LNCAP (cell line): Measurements from ENCODE around the gene ZRANB2.

ENCODE experiments used
- TF ChIP-seq, protein P1 (sequence below): fragments of 450-650 bp; IDR thresholded peaks from 2 replicates; pipeline ENCODE4 v1.5.1; 2017; ENCODE audit warnings: mild to moderate bottlenecking

Gene ZRANB2

DNA sequence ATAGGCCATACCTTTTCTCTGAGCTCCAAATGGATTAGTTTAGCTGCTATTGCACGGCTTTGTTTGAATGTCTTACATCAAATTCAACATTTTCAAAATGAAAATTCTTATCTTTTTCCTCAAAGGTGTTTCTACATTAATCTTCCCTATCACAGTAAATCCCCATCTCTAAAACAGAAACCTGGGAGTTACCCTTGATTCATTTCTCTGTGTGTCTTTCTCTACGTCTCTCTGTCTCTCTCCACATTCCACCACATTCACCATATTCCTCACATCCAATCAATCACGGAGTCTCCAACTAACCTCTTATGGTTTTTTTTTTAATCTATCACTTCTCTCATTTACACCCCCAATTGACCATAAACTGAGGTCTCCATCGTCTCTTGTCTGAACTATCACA, 57.3 kb downstream of the ZRANB2 start:
- TF ChIP-seq, protein P1, sequence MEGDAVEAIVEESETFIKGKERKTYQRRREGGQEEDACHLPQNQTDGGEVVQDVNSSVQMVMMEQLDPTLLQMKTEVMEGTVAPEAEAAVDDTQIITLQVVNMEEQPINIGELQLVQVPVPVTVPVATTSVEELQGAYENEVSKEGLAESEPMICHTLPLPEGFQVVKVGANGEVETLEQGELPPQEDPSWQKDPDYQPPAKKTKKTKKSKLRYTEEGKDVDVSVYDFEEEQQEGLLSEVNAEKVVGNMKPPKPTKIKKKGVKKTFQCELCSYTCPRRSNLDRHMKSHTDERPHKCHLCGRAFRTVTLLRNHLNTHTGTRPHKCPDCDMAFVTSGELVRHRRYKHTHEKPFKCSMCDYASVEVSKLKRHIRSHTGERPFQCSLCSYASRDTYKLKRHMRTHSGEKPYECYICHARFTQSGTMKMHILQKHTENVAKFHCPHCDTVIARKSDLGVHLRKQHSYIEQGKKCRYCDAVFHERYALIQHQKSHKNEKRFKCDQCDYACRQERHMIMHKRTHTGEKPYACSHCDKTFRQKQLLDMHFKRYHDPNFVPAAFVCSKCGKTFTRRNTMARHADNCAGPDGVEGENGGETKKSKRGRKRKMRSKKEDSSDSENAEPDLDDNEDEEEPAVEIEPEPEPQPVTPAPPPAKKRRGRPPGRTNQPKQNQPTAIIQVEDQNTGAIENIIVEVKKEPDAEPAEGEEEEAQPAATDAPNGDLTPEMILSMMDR, result no peak

DNA sequence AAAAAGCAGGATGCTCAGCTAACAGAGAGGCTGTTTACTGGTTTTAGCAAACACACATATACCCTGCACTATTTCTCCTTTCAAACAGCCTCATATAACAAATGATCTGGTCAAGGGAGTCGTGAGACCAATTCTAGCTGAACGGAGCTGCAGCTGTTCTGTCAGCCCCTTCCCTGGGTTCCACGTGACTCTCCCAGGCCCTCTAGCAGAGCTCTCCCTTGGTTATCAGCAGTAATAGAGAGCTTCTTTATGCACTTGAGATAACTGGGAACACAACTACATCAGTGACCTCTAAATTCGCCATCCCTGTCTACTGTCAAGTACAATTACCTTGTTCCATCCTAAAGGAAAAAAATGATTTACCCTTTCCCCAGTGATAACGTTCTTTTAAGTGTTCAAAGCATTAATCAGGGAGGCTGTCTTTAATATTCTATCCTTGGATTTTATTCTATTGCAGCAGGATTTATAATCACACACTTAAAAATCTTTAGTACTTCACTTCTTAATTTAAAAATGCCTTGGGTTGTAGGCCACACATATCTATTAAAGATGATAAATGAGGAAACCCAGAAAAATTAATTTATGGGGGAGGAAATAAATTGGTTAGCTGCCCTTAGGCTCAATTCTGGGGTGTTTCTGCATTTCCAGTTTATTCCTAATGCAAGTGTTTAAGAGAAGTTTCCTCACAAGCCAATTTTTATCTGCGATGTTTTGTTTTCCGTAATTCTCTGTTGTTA, 61.4 kb downstream of the ZRANB2 start:
- TF ChIP-seq, protein P1, result no peak

DNA sequence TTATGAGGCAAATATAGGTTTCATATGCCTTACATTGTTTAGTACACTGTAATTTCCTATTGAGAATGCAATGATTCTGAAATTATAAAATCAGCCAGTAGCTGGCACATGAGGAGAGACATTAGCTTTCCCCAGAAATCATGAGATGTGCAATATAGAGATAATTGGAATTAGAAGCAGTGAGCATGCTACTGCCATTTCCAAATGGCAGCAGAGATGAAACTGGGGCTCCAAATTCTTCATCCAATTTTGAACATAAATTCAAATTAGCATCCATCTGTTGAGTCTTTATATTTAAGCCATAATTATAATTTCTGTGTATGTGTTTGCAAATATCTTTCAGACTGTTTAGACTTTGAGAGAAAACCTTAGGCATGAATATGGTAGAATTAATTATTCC, 62.0 kb downstream of the ZRANB2 start:
- TF ChIP-seq, protein P1, result no peak

DNA sequence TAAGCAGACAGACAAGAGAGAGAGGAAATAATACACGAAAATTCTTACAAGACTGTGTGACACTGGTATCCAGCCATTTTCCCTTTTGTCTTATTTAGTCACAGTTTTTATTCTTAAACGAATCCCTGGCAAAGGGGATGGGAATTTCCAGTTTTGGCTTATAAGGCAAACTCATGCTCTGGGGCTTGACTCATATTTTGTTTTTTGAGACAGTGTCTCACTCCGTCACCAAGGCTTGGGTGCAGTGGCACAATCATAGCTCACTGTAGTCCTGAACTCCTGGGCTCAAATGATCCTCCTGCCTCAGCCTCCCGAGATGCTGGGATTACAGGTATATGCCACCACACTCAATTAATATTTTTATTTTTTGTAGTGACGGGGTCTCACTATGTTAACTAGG, 65.1 kb downstream of the ZRANB2 start:
- TF ChIP-seq, protein P1, result no peak

DNA sequence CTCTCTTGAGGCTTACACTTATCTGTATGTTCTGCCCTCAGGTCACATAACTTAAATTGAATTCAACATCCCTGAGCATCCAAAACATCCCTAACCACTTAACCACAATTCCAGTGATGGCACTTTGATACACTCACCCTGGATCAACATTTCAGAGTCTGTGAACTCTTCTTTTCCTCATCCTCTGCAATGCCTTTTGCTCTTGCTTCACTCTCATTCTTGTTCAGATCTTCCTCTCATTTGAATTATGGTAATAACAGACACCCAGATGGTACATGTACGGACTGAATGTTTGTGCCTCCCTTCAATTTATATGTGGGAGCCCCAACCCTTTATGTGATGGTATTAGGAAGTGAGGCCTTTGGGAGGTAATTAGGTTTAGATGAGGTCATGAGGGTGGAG, 66.7 kb downstream of the ZRANB2 start:
- TF ChIP-seq, protein P1, result no peak
